NCI-H1092 (cell line): ENCODE data around the gene HSPA4.

Experiments
- DNase-seq: peaks from one replicate; lab custom pipeline; 2025; lab: John Stamatoyannopoulos, UW

Gene HSPA4

GRCh38 chr5:133106343-133106742 lies 54.5 kb downstream of the HSPA4 start:
- no peak for DNase-seq

- no peak for DNase-seq
Measured at GRCh38 chr5:133106761-133107572, 55.2 kb downstream of the HSPA4 start.

DNA sequence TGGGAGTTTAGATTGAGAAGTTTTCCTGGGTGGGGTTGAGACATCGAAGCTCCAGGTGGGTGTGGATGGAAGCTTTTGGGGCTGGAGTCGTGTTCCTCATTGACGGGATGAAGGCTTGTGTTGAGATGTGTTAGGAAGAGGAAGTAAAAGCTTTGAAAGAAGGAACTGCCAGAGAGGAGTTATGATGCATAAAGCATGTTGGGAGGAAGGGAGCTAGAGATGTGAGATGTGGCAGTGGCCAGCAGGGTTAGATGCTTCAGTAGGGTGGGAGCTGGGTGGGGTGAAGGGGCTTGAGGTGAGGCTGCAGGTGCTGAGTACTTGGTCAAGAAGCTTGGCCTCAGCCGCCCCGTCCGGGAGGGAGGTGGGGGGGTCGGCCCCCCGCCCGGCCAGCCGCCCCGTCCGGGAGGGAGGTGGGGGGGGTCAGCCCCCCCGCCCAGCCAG lies 56.7 kb downstream of the HSPA4 start:
- no peak for DNase-seq

DNA sequence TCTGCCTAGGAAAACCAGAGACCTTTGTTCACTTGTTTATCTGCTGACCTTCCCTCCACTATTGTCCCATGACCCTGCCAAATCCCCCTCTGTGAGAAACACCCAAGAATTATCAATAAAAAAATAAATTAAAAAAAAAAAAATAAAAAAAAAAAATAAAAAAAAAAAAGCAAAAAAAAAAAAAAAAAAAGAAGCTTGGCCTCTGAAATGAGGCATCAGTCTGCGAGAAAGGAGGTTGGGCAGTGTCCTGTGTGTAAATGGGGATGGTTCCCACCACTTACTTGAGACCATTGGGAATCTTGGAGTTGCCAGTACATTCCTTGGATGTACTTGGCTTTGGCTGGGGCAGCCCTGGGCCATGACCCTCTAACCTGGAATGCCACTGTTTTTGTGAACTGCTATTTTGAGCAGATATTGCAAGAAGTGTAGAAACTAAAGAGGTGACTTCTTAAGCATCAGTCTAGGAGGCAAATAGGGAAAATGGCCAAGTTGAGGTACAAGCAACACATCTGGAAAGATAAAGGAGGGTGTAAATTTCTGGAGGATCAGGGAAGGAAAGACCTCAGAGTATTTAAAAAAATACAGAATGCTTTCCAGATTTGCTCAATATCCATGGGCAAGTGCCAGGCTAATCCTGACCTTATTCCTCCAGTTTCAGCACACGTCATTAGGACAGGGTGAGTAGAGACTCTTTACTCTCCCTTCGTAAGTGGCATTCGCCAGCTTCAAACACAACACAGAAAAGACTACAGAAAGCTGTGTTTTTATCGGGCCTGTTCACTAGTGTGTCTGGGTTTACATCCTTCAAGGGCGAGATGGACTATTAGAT lies 58.1 kb downstream of the HSPA4 start:
- DNase-seq: no peak

DNA sequence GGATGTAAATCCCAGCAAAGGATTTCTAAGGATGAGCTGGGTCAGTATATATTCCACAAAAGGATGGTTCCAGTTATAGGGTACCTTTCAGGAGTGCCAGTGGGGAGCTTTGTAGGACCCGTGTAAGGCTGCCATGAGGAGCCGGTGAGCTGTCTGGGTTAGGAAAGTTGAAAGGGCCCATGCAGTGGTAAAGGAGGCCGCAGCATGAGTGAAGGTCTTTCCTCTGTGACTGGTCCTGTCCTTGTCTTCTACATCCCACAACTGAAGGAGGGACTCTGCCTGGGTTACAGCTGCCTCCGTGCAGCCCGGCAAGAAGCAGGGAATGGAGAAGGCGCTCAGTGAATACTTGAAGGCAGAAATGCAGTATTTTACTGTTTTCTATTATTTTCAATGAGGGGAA lies 58.9 kb downstream of the HSPA4 start:
- no peak for DNase-seq

DNA sequence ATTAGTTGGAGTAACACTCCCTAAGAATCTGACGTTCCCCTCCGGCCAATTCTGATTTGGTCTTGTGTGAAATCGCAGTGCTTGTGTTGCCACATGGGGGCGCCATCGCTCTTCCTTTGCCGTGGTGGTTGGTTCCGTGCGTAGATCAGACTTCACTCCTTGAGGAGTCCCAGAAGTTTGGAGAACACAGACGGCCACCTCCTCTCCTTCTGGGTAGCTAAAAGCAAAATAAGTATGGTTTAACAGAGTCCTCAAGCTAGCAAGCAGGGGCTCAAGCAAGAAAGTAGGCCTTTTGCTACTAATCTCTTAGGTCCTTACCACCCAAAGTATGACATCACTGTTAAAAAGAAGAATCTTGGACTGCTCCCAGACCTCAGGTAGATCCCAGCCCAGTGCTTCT lies 59.5 kb downstream of the HSPA4 start:
- peak; percentile 44 for DNase-seq

- no peak for DNase-seq
Measured at GRCh38 chr5:133112026-133112660, 60.3 kb downstream of the HSPA4 start.

DNA sequence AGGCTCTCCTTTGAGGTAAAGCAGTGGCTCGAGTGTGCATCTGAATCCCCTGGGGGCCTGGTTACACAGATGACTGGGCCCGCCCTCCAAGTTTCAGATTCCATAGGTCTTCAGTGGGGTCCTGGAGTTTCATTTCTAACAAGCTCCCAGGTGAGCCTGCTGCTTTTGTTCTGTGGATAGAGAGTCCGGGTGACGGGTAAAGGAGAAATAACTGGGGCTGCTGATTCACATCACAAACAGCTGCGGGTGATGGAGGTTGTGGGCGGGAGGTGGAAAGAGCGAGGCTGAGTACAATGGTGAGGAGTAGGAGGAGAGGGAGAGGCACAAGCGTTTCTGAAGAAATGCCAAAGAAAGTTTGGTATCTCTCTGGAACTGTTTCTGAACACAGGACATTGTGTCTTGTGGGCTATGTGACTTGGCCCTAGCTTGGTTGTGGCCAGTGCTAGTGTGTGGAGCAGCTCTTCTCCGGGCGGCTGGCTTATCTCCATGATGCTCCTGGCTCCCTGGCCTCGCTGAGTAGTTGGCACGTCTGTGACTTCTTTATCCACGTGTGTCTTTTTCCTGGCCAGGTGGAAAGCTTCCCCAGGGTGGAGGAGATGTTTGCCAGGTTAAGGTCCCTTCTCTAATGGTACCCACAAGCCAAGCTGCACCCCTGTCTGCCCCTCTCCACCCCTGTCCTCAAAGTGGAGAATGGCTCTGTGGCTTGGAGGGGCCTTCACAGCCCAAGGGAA lies 61.7 kb downstream of the HSPA4 start:
- no peak for DNase-seq

DNA sequence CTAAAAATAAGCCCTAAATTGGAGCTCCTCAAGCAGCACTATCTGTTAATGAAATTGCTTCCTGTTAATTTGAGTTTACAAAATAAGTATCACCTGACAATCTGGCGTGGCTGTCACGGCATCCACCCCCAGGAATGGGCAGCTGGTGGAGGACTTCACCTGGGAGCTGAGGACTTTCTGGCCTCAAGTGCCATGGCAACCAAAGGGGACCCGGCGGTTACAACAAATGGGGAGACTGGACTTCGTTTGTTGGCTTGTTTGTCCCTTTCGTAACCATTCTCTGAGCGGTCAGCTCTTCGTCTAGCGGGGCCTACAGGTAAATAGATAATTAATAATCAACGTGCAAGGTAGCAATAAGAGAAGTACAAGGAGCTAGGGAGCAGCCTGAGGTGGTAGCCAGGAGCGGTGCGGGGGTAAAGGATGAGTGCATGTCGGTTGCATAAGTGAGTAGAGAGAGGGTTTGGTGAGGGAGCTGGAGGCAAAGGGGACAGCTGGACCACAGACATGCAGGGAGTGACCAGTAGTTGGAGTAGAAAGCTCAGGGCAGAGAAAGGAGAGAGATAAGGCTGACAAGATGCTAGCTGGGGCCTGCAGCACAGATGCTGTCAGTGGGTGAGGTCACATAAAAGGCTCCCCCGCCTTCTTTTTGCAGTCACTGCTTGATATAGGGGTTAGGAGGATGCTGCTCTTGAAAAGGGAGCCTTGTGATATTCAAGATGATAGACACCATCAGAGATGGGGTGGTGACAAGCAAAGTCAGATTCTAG lies 62.5 kb downstream of the HSPA4 start:
- no peak for DNase-seq

- DNase-seq: no peak
Measured at GRCh38 chr5:133114933-133115310, 63.1 kb downstream of the HSPA4 start.

DNA sequence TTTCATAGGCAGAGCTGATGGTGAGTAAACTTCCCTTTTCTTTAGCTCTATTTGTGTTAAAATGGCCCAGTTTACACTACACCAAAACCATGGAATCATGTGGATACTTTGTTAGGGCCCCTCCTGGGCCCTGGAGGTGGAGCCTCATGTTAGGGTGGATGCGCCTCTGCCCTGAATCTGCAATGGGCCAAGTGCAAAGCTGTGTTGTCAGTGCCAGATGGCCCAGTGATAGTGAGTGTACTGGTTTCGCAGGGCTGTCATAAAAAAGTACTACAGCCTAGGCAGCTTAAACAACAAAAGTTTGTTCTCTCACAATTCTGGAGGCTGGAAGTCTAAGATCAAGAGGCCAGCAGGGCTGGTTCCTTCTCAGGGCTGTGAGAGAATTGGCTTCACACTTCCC lies 64.8 kb downstream of the HSPA4 start:
- no peak for DNase-seq

GRCh38 chr5:133117166-133117911 lies 65.5 kb downstream of the HSPA4 start:
- no peak for DNase-seq

GRCh38 chr5:133117912-133118445 lies 66.2 kb downstream of the HSPA4 start:
- DNase-seq: no peak

DNA sequence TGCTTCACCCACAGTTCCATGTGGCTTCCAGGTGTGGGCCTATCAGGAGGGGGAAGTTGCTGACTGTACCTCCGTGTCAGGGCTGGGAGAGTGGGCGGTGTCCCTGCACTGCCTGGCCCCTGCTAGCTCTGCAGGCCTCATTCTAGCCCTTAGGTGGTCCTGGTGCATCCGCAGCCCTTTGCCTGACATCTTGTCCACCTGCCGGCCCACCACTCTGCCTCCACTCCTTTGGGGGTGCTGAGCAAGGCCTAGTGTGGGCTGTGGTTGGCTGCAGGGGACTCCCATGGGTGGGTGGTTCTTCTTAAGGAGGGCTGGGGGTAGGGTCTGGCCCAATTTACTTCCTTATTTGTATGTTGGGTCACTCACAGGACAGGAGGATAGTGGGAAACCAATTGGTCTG lies 66.9 kb downstream of the HSPA4 start:
- DNase-seq: no peak

GRCh38 chr5:133119233-133119711 lies 67.5 kb downstream of the HSPA4 start:
- no peak for DNase-seq

- DNase-seq: no peak
Measured at GRCh38 chr5:133120156-133120750, 68.4 kb downstream of the HSPA4 start.

- no peak for DNase-seq
Measured at GRCh38 chr5:133121080-133121479, 69.3 kb downstream of the HSPA4 start.

GRCh38 chr5:133121611-133122150 lies 69.9 kb downstream of the HSPA4 start:
- DNase-seq: no peak

DNA sequence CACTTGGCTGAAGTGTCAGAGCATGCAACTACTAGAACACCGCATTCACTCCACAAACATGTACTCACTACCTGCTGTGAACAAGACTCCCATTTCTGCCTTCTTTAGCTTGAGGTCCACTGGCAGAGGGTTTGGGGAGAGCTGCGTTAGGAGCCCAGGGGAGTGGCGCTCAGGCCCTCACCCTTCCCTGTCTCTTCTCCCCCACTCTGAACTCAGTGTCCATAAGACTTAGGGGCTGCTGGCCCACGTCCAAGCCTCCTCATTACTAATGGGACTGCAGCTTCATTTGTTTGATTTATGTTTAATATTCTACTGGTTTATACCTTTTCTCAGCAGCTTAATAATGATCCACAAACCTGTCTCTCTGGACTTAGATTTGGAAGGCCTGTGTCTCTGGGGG lies 70.9 kb downstream of the HSPA4 start:
- DNase-seq: no peak
